ENCODE data around the gene GTF2E1.

The GTF2E1 gene

DNA sequence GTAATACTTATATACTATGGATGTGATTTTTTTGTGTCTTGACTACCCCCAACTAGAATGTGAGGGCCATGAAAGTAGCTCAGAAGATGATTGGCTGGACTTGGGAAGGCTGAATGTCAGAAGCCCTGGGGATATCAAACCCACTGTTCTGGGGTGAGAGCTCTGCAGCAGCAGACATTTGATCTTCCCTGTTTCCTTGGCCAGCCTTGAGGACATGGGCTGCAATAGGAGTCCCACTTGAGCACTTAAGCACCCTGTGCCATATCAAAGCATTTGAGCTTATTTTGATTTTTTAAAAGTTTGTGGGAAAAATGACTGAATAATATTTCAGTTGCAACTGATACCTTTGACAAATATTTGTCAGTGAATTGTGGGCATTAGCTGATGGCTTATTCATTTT, 21.7 kb downstream of the GTF2E1 start:
- TF ChIP-seq, protein P1, sequence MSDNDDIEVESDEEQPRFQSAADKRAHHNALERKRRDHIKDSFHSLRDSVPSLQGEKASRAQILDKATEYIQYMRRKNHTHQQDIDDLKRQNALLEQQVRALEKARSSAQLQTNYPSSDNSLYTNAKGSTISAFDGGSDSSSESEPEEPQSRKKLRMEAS (IDR thresholded peaks at IDR 0.05) = no peak
- no peak for TF ChIP-seq TCF12 (IDR thresholded peaks at IDR 0.05; ENCODE audit: low read depth)
- TF ChIP-seq, protein P2, sequence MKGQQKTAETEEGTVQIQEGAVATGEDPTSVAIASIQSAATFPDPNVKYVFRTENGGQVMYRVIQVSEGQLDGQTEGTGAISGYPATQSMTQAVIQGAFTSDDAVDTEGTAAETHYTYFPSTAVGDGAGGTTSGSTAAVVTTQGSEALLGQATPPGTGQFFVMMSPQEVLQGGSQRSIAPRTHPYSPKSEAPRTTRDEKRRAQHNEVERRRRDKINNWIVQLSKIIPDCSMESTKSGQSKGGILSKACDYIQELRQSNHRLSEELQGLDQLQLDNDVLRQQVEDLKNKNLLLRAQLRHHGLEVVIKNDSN (IDR thresholded peaks at IDR 0.05) = no peak
- TF ChIP-seq EGR1 (IDR thresholded peaks at IDR 0.05) = no peak
- TF ChIP-seq CREB1 (IDR thresholded peaks at IDR 0.05; ENCODE audit: low read depth) = no peak
- no peak for TF ChIP-seq CEBPB (IDR thresholded peaks at IDR 0.05)
- TF ChIP-seq RAD21 (IDR thresholded peaks at IDR 0.05; ENCODE audit: low read depth) = no peak
- TF ChIP-seq, protein P3, sequence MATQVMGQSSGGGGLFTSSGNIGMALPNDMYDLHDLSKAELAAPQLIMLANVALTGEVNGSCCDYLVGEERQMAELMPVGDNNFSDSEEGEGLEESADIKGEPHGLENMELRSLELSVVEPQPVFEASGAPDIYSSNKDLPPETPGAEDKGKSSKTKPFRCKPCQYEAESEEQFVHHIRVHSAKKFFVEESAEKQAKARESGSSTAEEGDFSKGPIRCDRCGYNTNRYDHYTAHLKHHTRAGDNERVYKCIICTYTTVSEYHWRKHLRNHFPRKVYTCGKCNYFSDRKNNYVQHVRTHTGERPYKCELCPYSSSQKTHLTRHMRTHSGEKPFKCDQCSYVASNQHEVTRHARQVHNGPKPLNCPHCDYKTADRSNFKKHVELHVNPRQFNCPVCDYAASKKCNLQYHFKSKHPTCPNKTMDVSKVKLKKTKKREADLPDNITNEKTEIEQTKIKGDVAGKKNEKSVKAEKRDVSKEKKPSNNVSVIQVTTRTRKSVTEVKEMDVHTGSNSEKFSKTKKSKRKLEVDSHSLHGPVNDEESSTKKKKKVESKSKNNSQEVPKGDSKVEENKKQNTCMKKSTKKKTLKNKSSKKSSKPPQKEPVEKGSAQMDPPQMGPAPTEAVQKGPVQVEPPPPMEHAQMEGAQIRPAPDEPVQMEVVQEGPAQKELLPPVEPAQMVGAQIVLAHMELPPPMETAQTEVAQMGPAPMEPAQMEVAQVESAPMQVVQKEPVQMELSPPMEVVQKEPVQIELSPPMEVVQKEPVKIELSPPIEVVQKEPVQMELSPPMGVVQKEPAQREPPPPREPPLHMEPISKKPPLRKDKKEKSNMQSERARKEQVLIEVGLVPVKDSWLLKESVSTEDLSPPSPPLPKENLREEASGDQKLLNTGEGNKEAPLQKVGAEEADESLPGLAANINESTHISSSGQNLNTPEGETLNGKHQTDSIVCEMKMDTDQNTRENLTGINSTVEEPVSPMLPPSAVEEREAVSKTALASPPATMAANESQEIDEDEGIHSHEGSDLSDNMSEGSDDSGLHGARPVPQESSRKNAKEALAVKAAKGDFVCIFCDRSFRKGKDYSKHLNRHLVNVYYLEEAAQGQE (IDR thresholded peaks at IDR 0.05; ENCODE audit: low read depth) = no peak
- TF ChIP-seq NFIC (IDR thresholded peaks at IDR 0.05) = no peak
- TF ChIP-seq ZBTB7A (IDR thresholded peaks at IDR 0.05; ENCODE audit: low read depth) = no peak
- no peak for TF ChIP-seq FOXM1 (IDR thresholded peaks at IDR 0.05; ENCODE audit: borderline replicate concordance, low read depth)
- no peak for TF ChIP-seq TAF1 (IDR thresholded peaks at IDR 0.05; ENCODE audit: low read depth)
- TF ChIP-seq EP300 (IDR thresholded peaks at IDR 0.05; ENCODE audit: borderline replicate concordance) = no peak
- no peak for TF ChIP-seq TEAD4 (IDR thresholded peaks at IDR 0.05)
- no peak for TF ChIP-seq YY1 (IDR thresholded peaks at IDR 0.05; ENCODE audit: low read depth)

DNA sequence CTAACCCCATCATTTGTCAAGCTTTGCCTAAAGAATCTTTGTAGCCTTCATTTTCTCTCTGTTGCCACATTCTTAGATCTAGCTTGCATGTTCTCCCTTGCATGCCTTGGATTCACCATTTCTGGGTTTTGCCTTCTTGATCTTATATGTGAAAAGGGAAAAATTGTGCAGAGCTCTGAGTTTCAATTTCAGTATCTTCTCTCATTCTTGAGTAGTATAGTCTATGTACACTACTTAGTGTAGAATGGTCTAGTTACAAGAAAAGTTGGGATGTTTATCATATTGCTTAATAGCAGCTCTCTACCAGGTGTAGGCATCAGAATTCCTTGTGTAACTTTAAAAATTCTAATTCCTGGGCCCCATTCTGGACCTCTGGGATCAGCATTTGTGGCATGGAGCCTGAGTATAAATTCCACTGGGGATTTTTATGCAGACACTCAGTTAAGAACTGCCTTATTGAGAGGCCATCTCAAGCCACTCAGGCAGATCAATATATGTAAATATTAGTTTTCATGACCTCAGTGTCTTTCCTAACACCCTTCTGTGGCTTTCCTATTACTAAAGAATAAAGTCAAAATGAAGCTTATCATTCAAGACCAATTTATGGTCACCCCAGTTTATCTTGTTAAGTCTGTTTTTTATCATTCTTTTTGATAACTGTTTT, 23.4 kb downstream of the GTF2E1 start:
- TF ChIP-seq FOXM1 (IDR thresholded peaks at IDR 0.05; ENCODE audit: borderline replicate concordance, low read depth) (no peak), ZBTB7A (IDR thresholded peaks at IDR 0.05; ENCODE audit: low read depth) (no peak), TEAD4 (IDR thresholded peaks at IDR 0.05) (no peak), YY1 (IDR thresholded peaks at IDR 0.05; ENCODE audit: low read depth) (no peak), CREB1 (IDR thresholded peaks at IDR 0.05; ENCODE audit: low read depth) (no peak), NFIC (IDR thresholded peaks at IDR 0.05) (no peak)

DNA sequence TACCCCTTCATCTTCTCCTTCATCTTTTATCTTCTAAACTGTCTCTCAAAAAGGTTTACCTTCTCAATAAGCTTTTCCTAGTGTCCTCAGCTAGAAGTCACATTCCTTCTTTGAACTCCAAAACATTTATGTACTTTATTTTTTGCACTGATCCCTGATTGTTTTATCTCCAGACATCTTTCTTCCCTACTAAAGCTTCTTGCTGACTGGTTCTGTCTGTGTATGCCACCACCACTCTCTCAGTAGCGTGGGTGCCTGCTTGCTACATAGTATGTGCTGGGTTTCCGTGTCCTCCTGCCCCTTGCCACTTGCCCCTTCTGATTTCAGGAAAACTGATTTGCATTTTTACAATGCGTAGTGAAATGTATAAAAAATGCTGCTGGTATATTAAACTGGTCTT, 24.0 kb downstream of the GTF2E1 start:
- TF ChIP-seq, protein P2 (IDR thresholded peaks at IDR 0.05) = no peak
- TF ChIP-seq TCF12 (IDR thresholded peaks at IDR 0.05; ENCODE audit: low read depth) (no peak), TEAD4 (IDR thresholded peaks at IDR 0.05) (no peak), ZBTB7A (IDR thresholded peaks at IDR 0.05; ENCODE audit: low read depth) (no peak), EGR1 (IDR thresholded peaks at IDR 0.05) (no peak), TAF1 (IDR thresholded peaks at IDR 0.05; ENCODE audit: low read depth) (no peak)
- TF ChIP-seq, protein P1 (IDR thresholded peaks at IDR 0.05) = no peak

DNA sequence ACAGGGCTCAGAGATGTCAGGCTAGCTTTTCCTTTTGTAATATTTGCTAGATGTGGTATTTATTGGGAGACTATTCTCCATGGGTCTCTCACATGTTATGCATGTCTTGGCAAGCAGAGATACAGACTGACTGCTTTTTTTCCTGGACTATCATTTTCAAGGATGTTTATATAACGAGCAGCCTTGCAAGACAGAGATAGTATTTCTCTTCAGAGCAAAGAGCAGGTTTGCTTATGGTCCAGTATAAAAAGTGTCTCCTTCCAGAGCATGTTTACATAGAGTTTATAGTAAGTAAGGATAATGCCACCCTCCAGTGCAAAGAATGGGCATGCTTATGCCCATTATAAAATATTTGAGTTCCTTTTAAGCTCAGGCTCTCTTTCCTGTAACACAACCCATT, 24.6 kb downstream of the GTF2E1 start:
- TF ChIP-seq TEAD4 (IDR thresholded peaks at IDR 0.05) (no peak), TAF1 (IDR thresholded peaks at IDR 0.05; ENCODE audit: low read depth) (no peak), CREB1 (IDR thresholded peaks at IDR 0.05; ENCODE audit: low read depth) (no peak), FOXM1 (IDR thresholded peaks at IDR 0.05; ENCODE audit: borderline replicate concordance, low read depth) (no peak), ZBTB7A (IDR thresholded peaks at IDR 0.05; ENCODE audit: low read depth) (no peak), EGR1 (IDR thresholded peaks at IDR 0.05) (no peak), NFIC (IDR thresholded peaks at IDR 0.05) (no peak), CEBPB (IDR thresholded peaks at IDR 0.05) (no peak), EP300 (IDR thresholded peaks at IDR 0.05; ENCODE audit: borderline replicate concordance) (no peak), YY1 (IDR thresholded peaks at IDR 0.05; ENCODE audit: low read depth) (no peak), TCF12 (IDR thresholded peaks at IDR 0.05; ENCODE audit: low read depth) (no peak), RAD21 (IDR thresholded peaks at IDR 0.05; ENCODE audit: low read depth) (no peak)
- TF ChIP-seq, protein P1 (IDR thresholded peaks at IDR 0.05) = no peak
- TF ChIP-seq, protein P2 (IDR thresholded peaks at IDR 0.05) = no peak
- TF ChIP-seq, protein P3 (IDR thresholded peaks at IDR 0.05; ENCODE audit: low read depth) = no peak

DNA sequence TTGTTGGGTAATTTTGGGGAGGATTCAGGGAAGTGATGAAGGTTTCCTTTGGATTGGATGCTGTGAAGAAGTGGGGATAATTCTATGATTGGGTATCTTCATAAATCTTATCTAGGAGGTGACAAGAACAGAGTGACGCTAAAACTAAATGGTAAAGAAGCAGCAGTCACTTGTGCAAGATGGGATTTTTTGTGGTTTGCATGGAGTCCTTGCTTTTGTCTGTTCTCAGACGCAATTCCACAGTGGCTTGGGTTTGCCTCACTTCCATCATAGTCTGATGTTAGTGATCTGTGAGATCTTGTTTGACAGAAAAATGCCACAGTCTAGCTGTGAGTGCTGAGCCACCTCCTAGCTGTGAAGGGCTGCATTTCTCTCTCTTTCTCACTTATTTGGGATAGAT, 26.9 kb downstream of the GTF2E1 start:
- no peak for TF ChIP-seq YY1 (IDR thresholded peaks at IDR 0.05; ENCODE audit: low read depth)
- TF ChIP-seq RAD21 (IDR thresholded peaks at IDR 0.05; ENCODE audit: low read depth) = no peak
- TF ChIP-seq CREB1 (IDR thresholded peaks at IDR 0.05; ENCODE audit: low read depth) = no peak
- no peak for TF ChIP-seq ZBTB7A (IDR thresholded peaks at IDR 0.05; ENCODE audit: low read depth)
- TF ChIP-seq, protein P2 (IDR thresholded peaks at IDR 0.05) = no peak
- no peak for TF ChIP-seq CEBPB (IDR thresholded peaks at IDR 0.05)
